GM12875 (cell line): ENCODE results near the gene EHD4.

Source experiments
- H3K4me3 ChIP-seq: one replicate; pipeline ENCODE4 v1.5.1; 2011; ENCODE audit warnings: low read depth, low read length, control low read depth
- CTCF ChIP-seq: IDR thresholded peaks from 2 replicates; pipeline ENCODE4 v1.5.1; 2011; ENCODE audit warnings: low read depth, mild to moderate bottlenecking, control low read depth, inconsistent platforms, low read length, moderate library complexity, borderline replicate concordance; ENCODE audit not compliant: insufficient read depth

EHD4 gene

DNA sequence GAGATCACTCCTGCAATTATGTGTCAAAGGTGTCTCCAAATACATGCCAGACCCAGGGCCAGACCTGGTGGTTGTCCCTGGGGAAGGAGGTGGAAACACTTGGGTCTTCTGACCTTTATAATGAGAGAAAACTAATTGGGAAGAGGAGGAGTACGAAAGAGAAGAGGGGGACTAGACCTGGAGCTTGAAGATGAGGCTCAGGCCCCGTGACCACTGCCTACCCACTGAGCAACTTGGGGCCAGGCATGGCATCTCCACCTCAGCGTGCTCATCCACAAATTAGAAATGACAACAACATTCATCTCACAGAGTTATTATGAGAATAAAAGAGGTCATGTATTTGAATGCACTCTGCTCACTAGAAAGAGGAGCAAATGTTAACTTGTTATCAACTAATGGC is 59.1 kb downstream of the EHD4 start:
- no peak for TF ChIP-seq CTCF
- H3K4me3 ChIP-seq, result no peak overlapping the region

- TF ChIP-seq CTCF, result no peak
- H3K4me3 ChIP-seq, result no peak overlapping the region
Measured at GRCh38 chr15:41911691-41912345, 60.5 kb downstream of the EHD4 start.

DNA sequence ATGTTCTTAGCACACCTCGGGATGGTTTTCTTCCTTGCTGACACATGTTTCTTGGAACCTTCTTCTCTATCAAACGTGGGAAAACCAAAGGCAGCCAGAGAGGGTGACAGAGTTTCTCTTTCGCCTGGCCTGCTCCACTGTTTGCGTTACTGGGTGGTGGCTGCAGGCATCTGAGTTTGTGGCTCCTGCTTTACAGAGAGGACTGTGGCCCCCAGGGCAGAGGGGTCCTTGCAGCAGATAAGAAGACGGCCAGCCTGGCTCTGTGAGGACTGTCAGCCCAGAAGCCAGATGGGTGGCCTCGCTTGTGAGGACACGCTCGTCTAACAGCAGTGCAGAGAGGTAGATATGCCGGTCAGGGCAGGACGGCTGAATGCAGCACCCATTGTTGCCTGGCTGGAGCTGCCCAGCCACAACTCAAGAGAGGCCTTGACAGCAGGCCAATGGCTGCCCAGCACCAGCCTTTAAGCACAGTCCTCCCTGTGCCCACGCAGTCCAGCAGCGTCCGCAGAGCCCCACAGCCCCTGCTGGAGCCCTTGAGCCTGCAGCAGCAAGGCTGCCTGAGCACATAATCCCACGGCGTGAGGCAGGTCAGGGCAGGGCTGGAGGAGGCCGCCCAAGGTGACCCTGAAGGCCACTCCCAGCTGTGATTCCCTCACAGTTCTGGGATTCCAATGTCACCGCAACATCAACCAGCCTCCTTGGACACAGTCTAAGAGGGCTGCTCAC is 63.5 kb downstream of the EHD4 start:
- H3K4me3 ChIP-seq, result no peak overlapping the region
- TF ChIP-seq CTCF, result no peak

- no peak overlapping the region for H3K4me3 ChIP-seq
- no peak for TF ChIP-seq CTCF
Measured at GRCh38 chr15:41907141-41907540, 65.2 kb downstream of the EHD4 start.

GRCh38 chr15:41906608-41907007 is 65.7 kb downstream of the EHD4 start:
- no peak for TF ChIP-seq CTCF
- H3K4me3 ChIP-seq, result no peak overlapping the region

DNA sequence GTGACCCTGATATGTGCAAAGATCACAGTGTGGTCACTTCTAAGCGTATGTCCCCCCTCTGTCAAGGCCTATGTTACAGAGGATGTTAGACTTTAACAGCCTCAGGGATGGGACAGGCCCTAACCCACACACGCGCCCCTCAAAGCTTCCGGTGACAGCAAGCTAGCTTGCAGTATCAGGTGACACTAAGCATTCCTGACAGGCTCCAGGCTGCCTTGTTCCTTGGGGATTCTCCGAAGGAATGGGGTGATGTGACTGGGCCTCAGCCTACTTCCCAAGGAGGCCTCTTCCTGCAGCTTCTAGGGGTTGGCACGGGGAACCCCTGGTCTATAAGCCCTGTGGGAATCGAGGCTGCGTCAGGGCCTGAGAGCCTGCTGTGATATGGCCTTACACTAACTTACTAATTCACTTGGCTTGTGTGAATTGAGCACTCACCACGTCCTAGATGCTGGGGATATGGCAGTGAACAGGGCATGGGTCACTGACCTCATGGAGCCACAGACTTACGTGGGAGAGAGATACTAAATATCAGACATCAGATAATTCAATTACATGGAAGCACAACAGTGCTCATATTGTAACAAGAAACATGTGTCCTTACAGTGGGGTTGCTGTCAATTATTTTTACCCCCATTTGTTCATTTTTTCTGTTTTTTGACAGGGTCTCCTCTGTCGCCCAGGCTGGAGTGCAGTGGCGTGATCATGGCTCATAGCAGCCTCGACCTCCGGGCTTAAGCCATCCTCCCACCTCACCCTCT is 67.1 kb downstream of the EHD4 start:
- TF ChIP-seq CTCF, result no peak
- no peak overlapping the region for H3K4me3 ChIP-seq
